Measurements from ENCODE around the gene UGT1A1.

The UGT1A1 gene

DNA sequence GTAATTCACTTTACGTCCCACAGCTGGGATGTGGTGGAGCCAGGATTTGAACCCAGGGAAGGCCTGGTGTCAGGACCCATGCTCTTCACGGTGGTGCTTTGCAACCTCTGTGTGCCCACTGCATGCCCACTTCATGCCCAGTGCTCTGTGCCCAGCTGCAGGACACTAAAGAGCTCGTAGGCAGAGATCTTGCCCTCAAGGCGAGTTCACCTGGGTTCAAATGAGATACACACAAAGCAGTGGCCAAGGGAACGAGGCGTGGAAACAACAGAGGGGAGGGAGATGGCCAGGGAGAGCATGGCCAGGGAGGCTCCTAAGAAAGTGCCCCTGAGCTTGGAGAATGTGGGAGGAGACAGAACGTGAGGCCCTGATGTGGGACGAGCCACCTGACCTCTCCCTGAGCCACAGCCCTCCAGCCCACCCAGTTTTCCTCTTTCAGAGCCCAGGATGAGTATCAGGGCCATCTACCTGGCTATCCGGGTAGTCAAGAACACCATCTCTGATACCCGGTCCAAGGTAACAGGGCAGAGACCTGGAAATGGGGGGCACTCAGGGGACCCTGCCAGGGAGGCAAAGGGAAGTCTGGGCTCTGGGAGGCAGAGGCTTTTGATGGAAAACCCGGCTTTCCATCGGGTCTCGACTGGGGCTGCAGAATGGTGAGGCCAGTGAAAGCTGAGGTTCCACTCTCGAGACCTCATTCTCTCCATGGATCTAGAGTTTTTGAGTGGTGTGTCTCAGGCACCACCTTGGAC lies 38.4 kb downstream of the UGT1A1 start:
- no peak for DNase-seq (ENCODE audit: low read depth)

DNA sequence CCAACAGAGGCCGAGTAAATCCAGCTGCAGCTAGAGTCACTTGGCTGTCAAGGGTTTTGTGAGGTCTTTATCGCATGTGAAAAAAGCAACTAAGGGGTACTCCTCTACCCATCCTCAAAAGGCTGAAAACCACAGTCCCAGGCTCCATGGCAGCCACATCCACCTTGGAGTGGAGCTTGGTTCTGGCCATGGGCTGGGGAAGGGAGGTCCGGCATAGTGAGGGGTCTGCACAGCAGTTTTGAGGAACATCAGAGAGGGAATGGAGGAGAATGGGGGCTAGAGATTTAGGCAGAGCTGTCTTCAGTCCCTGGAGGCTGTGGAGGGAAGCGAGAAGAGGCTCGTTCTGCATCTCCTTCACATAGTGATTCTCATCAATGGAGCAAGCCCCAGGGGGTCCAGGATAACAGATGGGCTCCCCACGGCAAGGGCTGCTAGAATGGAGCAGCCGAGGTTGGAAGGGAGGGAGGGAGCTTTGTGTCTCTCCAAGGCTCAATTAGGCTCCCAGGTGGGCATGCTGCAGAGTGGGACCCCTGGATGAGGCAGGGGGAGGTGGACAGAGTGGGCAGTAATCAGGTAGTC lies 39.1 kb downstream of the UGT1A1 start:
- no peak for DNase-seq (ENCODE audit: low read depth)

DNA sequence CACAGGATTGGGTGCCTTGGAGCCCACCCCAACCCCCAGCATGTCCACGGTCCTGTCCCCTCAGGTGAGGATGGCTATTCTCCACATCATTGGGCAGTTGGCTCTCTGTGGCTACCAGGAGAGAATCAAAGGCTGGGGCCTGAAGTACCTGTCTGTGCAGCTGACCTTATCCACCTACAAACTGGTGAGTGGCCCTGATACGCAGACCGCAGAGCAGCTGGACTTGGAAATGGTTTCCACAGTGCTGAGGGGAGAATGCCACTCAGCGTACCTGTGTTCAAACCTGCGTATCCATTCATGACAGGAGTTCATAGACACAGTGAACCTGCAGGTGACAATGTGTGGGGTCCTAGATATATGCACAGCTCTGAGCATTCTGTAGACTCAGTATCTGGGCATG lies 39.6 kb downstream of the UGT1A1 start:
- DNase-seq (ENCODE audit: low read depth), result no peak

DNA sequence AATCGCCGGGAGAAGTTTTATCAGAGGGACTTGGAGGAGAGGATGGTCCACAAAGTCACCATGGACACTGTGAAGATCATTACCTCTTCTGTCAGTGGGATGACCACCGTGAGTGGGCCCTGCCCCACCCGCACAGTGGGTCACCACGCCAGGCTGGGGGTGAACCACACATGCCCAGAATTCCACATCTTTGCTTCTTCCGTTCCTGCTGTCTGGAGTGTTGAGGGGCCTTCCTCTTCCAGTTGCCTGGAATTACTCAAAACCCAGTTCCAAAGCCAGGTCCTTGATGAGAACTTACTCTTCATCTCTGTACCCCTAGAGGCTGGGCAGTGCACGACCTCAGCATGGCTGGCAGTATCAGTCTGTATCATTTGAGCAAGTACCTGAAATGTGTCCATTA lies 40.1 kb downstream of the UGT1A1 start:
- DNase-seq (ENCODE audit: low read depth), result no peak

DNA sequence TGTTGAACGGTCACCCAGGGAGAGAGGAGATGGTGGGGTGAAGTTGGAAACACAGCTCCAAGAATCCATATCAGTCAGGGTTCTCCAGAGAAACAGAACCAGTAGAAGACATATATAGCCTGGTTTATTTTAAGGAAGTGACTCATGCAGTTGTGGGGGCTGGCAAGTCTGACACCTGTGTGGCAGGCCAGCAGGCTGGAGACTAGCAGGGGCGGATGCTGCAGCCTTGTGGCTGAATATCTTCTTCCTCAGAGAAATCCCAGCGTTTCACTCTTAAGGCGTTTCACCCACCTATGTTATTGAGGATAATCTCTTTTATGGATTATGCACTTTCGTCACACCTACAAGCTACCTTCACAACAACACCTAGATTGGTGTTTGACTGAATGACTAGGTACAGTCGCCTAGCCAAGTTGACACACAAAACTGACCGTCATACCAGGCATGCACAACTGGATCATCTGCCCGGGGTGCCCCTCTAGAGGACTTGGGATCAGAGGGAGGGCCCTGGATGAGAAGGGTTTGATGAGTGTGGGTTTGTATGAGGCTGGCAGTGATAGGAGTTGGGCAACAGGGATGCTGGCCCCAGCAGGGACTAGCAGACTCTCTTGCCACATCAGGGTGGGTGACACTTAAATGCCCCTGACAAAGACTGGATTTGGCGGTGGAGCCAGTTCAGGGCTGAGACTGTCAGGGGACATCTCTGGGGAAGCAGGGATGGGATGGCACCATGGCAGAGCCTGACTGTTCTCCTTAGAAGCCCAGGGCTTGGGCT lies 41.5 kb downstream of the UGT1A1 start:
- DNase-seq (ENCODE audit: low read depth), result peak; percentile 22

DNA sequence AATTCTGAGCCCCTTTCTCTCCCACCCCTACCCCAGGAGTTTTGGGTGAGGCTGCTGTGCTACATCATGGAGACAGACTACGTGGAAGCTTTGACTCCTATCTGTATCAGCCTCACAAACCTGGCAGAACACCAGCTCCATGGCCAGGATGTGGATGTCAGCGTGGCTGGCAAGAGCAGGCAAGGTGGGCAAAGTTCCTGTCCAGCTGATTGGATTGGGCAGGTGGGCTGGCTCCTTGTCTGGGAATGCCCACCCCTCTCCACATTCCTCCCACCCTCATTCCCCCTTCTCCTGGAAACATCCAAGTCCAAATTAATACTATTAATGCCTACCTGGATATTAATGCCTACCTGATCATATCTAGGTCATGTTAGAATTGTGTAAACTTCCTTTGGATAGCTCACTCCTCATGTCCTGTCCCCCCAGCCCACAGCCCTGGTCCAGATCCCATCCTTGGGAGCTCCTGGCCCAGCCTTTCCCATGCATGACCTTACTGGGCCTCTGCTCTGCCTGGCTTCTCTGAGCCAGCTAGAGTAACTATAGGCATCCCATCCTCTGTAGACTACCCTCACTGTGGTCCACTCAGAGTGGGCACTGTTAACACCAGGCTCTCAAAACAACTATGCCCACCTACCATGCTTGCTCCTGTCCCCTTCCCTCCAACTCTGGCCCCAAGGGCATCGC lies 42.2 kb downstream of the UGT1A1 start:
- DNase-seq (ENCODE audit: low read depth), result no peak

DNA sequence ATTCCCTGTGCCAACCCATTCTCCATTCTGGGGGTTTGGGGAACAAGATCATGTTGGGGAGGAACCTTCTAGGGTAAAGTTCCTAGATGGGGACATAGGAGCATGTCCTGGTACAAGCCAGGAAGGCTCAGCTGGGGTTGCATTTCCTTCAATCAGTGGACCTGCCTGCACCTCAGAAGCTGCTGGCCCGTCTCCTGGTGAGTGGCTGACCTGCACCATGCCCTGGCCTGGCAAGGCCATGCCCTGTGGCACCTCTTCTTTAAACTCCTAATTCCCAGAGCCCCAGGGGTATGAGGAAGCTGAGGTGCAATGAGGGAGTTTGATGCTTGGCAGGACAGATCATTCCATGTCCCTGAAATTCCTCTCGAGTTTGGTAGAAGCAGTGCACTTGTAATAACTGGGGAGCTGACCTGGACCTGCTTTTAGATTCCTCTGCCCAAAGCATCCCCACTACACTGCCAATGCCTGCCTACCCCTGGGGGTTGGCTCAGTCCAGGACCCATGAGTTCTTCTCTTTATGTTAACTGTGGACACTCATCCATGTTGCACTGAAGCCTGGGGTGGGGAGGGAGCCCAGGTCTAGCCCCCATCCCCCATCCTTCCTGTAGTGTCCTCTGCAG lies 43.3 kb downstream of the UGT1A1 start:
- DNase-seq (ENCODE audit: low read depth), result no peak

DNA sequence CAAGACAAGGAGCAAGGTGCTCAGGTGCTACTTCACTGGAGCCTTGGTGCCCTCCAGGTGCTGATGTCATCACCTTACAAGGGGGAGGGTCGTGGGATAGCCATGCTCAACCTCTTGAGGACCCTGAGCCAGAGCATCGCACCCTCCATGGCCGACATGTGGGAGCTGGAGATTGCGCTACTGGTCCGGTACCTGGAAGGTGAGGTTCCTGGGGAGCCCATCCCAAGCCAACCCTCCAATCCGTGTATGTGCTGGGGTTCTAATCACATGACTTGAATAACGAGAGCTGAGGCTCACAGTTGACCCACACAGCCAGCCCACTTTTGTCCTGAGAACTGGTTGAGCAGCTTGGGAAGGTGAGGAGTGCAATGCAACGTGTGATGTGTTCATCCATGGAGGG lies 43.9 kb downstream of the UGT1A1 start:
- no peak for DNase-seq (ENCODE audit: low read depth)

DNA sequence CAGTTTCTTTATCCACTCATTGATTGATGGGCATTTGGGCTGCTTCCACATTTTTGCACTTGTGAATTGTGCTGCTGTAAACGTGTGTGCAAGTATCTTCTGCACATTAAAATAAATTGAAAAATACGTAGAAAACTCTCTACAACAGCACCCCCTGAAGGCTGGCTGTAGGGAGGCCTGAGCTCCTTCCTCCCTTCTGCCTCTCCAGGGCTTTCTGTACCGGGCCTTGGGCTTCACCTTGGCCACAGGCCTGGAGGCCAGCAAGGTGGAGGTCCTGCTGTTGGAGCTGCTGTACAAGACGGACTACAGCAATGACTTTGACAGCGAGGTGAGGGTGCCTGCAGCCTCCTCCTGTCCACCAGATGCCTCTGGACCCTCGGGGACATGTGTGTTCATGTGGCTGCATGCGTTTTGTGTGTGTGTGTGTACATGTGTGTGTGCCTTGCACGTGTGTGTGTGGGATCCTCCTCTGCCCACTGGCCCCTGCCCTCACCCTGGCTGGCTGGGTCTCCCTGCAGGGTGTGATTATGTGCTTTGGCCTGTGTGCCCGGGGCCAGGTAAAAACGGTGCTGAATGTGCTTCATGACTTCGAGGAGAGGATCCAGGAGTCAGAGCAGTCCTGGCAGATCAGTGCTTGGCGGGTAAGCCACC lies 47.3 kb downstream of the UGT1A1 start:
- DNase-seq (ENCODE audit: low read depth), result peak; percentile 3

DNA sequence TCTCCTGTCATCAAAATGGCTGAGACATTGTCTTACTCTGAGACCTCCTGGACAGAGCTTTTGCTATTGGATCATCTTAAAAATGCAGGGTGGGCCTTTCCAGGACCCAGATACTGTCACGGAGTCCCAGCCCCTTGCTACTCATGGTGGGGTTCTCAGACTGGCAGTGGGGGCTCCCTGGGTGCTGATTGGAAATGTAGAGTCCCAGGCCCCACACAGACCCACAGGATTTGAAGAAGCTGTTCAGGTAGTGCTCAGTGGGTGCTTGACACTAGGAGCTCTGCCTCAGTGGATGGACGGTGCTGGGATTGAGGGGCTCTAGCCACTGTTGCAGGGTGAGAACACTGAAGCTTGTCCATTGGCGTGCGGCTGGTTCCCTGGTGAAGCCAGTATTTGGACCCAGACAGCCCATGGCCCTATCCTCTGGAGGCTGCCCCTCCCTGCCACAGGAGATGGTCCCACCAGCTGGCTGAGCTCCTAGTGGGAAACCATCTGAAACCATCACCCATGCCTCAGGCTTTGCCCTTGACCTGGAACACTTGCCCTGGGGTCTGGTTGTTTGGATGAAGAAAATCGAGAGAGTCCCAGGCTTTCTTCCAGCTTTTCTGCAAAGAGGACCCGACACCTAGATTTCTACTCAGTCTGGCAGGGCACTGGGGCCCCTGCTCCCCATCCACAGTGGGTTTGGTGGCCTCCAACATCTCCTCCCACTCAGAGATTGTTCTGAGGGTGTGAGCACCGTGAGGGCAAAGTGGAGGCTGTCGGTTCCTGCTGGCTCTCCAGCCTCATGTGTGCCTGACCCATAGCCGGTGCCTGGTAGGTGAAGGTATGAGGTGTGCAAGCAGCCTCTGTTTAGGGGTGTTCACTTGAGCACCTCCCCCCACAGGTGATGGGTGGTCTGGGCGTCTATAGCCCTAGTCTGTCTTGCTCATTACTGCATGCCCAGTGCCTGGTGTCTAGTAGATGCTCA lies 48.2 kb downstream of the UGT1A1 start:
- no peak for DNase-seq (ENCODE audit: low read depth)

DNA sequence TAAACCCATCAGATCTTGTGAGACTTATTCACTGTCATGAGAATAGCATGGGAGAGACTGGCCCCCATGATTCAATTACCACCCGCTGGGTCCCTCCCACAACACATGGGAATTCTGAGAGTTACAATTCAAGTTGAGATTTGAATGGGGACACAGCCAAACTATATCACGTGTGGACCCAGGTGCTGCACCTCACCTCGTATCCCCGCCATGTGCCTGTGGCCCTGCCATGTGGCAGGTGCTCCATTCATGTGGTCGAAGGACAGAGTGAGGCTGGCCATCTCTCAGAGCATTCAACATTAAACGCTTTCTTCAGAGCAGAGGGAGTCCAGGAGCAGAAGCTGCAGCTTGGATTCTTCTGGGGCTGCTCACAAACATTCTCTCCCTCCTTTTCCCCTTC lies 50.3 kb downstream of the UGT1A1 start:
- DNase-seq (ENCODE audit: low read depth), result no peak

DNA sequence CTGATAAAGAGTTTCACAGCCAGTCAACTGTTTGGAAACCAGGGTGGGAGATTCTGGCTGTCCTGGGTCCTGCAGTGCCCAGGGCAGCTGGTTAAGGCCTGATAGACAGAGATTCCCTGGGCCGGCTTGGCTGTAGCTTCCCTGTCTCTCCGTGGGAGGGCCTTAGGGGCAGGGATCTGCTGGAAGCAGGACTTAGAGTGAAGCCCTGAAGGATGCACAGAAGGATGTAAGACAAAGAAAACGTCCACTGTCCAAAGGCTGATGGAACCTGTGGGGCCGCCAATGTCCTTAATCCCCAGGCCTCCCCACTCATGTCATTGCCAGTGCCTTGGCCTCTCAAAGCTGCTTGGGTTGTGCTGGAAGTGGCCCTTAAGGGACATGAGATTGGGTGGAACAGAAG lies 51.0 kb downstream of the UGT1A1 start:
- DNase-seq (ENCODE audit: low read depth), result no peak

DNA sequence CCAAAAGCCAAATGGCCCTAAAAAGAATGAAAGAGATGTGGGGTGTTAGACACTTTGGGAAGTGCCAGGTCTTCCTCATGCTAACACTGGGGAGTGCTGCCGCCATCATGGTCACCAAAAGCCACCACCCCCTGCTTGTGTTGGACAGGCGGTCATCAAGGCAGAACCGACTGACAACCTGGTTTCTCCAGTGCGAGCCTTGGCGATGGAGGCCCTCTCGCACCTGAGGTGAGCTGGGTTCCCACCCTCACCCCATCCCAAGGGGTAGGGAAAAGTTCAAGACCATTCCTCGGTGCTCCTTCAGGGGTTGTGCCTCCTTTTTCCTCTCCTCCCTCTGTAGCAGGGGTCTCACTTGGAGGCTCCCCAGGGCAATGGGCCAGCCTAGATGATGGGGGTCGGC lies 51.7 kb downstream of the UGT1A1 start:
- DNase-seq (ENCODE audit: low read depth), result no peak

DNA sequence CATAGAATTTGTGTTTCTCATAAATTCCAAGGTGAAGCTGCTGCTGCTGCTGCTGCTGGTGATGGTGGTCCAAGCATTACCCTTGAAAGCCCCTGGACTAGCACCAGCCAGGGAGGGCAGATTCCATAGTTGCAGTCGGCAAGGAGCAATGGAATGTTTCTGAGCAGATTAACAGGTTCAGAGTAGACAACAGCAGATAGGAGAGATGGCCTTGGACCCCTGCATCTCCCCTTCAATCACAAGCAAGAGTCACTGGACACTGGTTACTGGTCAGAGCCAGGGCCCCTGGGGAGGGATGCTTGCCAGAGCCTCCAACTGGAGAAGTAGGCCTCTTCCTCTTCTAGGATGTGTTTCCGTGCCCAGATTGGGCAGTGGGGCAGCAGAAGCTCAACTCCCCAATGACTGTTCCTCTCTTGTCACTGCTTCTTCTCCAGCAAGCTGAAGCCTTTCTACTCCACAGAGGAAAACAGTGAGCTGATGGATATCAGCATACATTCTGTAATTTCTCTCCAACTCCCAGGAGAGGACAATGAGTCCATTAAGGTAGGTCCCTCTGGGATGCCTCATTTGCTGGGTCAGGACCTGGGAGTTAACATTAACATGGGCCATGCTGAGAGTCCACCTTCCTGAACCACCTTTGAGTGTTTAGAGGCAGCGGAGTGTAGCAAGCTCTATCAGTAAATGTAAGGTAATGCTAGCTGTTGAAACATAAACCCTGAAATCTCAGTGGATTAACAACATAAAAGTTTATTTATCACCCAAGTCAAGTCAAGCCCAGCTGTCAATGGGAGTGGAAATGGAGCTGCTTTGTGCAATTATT lies 53.4 kb downstream of the UGT1A1 start:
- DNase-seq (ENCODE audit: low read depth), result no peak

DNA sequence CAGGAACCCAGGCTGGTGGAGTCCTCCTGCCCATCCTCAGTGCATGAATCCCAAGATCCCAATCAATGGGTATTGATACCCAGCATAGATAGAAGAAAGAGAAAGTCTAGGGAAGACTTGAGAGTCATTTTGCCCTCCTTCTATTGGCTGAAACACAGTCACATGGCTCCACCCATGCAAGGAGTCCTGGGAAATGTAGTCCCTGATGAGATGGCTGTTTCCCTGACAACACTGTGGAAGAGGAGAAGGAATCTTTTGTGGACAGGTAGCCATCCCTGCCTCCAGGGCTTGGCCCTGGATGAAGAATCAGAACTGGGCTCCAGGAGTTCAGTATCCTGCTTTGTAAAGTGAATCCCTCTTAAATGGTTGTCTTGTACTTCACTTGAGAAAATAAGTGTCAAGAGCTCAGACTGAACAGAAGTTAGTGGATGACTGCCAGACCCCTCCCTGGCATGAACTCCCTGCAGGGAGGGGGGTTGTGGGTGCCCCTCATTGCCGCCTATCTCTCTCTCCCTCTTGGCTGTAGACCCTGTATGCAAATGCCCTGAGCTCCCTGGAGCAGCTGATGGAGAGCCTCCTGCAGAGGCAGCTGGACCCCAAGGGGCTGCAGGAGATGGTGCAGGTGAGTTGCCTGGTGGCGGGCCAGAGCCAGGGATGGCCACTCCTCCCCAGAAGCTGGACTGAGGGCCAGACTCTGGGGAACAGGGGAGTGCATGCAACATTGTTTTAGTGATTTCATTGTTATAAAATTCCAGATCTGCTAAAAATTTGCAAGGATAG lies 54.2 kb downstream of the UGT1A1 start:
- peak; percentile 22 for DNase-seq (ENCODE audit: low read depth)

DNA sequence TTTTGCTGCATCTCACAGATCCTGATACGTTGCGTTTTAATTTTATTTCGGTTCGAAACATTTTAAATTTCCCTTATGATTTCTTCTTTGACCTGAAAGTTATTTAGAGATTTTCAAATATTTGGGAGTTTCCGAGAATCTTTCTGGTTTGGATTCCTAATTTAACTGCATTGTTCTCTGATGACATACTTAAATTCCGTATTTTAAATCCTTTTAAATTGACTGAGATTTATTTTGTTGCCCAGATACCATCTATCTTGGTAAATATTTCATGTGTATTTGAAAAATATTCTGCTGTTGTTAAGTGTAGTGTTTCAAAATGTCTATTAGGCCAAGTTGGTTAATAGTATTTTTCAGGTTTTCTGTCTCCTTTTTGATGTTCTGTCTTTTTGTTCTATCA lies 55.8 kb downstream of the UGT1A1 start:
- no peak for DNase-seq (ENCODE audit: low read depth)

DNA sequence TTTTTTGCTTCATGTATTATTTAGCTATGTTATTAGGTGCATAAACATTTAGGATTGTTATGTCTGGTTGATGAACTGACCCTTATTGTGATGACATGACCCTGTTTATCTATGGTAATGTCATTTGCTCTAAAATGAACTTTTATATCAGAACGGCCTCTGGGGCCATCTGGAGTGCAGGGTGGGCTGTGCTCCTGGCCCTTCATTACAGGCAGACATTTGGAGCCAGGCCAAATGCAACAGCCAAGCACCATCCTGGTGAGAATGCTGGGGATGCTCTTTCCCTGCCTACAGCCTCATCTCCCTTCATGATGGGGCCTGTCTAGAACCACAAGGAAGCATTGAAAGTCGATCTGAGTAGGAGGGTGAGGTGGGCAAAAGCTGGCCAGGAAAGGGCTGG lies 56.3 kb downstream of the UGT1A1 start:
- no peak for DNase-seq (ENCODE audit: low read depth)

DNA sequence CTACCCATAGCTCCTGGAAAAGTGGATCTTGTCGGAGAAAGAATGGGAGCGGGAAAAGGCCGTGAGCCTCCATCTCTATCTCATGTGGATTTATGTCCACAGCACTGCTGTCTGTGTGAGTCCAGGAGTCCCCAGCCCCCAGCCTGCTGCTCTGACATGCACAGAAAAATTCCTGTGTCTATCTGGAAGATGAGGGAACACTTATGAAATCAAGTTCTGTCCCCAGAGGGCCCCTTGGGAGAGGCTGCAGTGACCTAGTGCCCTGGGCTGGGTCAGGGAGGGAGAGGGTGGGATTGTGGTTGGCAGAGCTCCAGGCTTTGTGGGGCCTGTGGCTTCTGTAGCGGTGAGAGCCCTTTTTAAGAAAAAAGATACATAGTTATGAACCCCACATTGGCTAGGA lies 56.7 kb downstream of the UGT1A1 start:
- DNase-seq (ENCODE audit: low read depth), result no peak

DNA sequence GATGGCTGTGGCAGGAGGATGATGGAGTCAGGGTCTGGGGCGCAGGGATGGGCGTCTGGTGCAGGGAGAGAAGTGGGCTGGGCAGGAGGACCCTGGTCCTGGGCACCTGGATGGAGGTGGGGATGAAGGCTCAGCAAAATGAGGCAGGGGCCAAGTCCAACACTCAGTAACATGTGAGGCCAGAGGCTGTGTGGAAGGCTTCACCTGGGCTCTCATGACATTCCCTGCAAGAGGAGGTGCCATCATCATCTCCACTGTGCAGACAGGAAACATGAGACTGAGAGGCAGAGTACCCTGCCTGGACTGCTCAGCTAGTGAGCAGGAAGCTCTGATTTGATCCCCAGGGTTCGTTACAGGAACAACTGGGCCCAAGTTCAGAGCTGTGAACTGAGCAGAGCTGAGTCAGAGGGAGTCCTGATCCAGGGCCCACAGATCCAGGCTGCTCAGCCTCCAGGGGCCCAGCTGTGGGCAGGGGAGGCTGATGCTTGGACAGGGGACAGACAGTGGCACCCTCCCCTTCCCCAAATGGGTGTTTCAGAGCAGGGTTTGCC lies 57.4 kb downstream of the UGT1A1 start:
- DNase-seq (ENCODE audit: low read depth), result peak; percentile 37
